Heart left ventricle (tissue), 16 donors: ENCODE results near the gene FAM163B. TPM values are rescaled to one million over a fixed set of nuclear protein-coding genes. Genes with fewer than 3 reads are reported as not detected.

ENCODE experiments used
- ATAC-seq, 4 donors: fragments of 200-7000 bp; cut with Tn5 transposase; one replicate each; pipeline ENCODE4 v1.9.1; 2020 to 2022; ENCODE audit warnings: moderate library complexity in 4 of 4, mild to moderate bottlenecking in 3 of 4, moderate number of reproducible peaks in 1 of 4
- DNase-seq, 5 donors: peaks; one replicate each; pipeline ENCODE4 v3.0.0-alpha.2; 2020
- H3K27ac ChIP-seq, 12 donors: fragments of 200-600 bp; sonication (generic) in 4 of 12; one replicate each; pipeline versions ENCODE4 v1.5.0 to v1.8.0; 2016 to 2022; ENCODE audit warnings: mild to moderate bottlenecking in 2 of 12
- H3K27me3 ChIP-seq, 9 donors: fragments of 200-600 bp; sonication (generic) in 2 of 9; one replicate each; pipeline versions ENCODE4 v1.5.1 to v1.8.0; 2016 to 2022; ENCODE audit warnings: mild to moderate bottlenecking in 3 of 9
- H3K36me3 ChIP-seq, 9 donors: fragments of 200-600 bp; sonication (generic) in 2 of 9; one replicate each; pipeline versions ENCODE4 v1.5.0 to v1.8.0; 2018 to 2022; ENCODE audit warnings: mild to moderate bottlenecking in 2 of 9
- H3K4me1 ChIP-seq, 12 donors: fragments of 200-600 bp; sonication (generic) in 4 of 12; one replicate each; pipeline versions ENCODE4 v1.5.0 to v1.8.0; 2016 to 2022; ENCODE audit warnings: mild to moderate bottlenecking in 3 of 12
- H3K4me3 ChIP-seq, 12 donors: fragments of 200-600 bp; sonication (generic) in 4 of 12; one replicate each; pipeline versions ENCODE4 v1.5.0 to v1.8.0; 2017 to 2022; ENCODE audit warnings: mild to moderate bottlenecking in 9 of 12, moderate library complexity in 4 of 12
- H3K9me3 ChIP-seq, 12 donors: fragments of 200-600 bp; sonication (generic) in 4 of 12; one replicate each; pipeline versions ENCODE4 v1.5.0 to v1.8.0; 2016 to 2022; ENCODE audit warnings: mild to moderate bottlenecking in 1 of 12
- POLR2A ChIP-seq, 2 donors: fragments of 450-650 bp; IDR thresholded peaks; one replicate each; pipeline ENCODE4 v1.6.1; 2017; ENCODE audit warnings: antibody characterized with exemption in 2 of 2, mild to moderate bottlenecking in 2 of 2, moderate library complexity in 2 of 2
- WGBS, 4 donors: extraction: QIAGEN DNeasy Blood & Tissue Kit in 2 of 4; methylation state at CpG; one replicate each; pipeline versions ENCODE4 v1.1.5 to v1.1.7; 2013 to 2018; 5-methylcytosine and 5-hydroxymethylcytosine counted together
- intact Hi-C, 10 donors: fragments of 100-400 bp; cut with DNase I; formaldehyde crosslinking; loops; one replicate each; pipeline versions ENCODE4 v1.11.1 to v1.14.2; 2022
- polyA plus RNA-seq, 2 donors: library from polyadenylated mRNA; stranded (reverse); fragments of 200-250 nt; gene quantifications; one replicate each; pipeline ENCODE4 v1.2.3, GENCODE V29; 2013
- total RNA-seq, 9 donors: library from RNA; depleted of rRNA in 2 of 9; stranded (reverse); fragments of >200 nt in 2 of 9; fragmentation: NEBNext Ultra II Directional in 3 of 9; extraction: Animal tissue kit (Norgen Biotek cat#: 25700) in 3 of 9; gene quantifications; one replicate each; pipeline versions ENCODE4 v1.1.0 to v1.2.4, GENCODE V29; 2016 to 2023
- TF ChIP-seq, protein P1 (sequence below), 12 donors: fragments of 200-600 bp; sonication (generic) in 4 of 12; IDR thresholded peaks; one replicate each; pipeline versions ENCODE4 v1.5.0 to v1.8.0; 2018 to 2022; ENCODE audit warnings: antibody characterized with exemption in 12 of 12, mild to moderate bottlenecking in 5 of 12
- donor health status: ischemic (EF 13 %, LVEDD 7.1; RV severe dilation, severe dysfunction).
- donor health status: healthy with polysubstance abuse.
- donor health status: DM: no; HTN: yes; CAD: no.
- donor health status: DM: no; HTN: no; CAD: no.
- donor health status: ischemic (EF 25% LVEDD 6.9; RV normal size, moderate dysfunction).
- donor health status: ischemic (EF 25% LVEDD 5.7; RV mildly dilated, moderate dysfunction).
- donor health status: healthy.
- donor health status: DM: yes; HTN: yes; CAD: no.
- donor health status: ischemic (EF 35%, LVEDD 5.7; RV mildly dilated, moderate dysfunction).
- donor health status: nonischemic (EF 11% LVEDD 7.7; RV severe dilation, severe dysfunction).
- donor health status: DM: yes; HTN: yes; CAD: no.
- donor health status: PGD.
- donor health status: ischemic (EF 29% LVEDD 5.4; RV normal size, mild dysfunction).
- donor health status: nonischemic (EF 23%, LVEDD 6.1; RV moderate dilation, normal function).

Gene FAM163B
- total and polyA plus RNA-seq, 11 donors = 0.08 TPM; not detected in 10

- Histone ChIP-seq H3K9me3 (no peaks in the 10 kb centered on the region), H3K4me1 (peaks cover 0 to 6% (median 0%) of the 10 kb centered on the region in 12 donors), H3K4me3 (no peak overlapping the region), H3K27ac (no peak overlapping the region), H3K27me3 (peaks cover 12 to 77% (median 30%) of the 10 kb centered on the region in 9 donors), H3K36me3 (no peaks in the 10 kb centered on the region)
- DNase-seq (no peak), ATAC-seq (no peak)
- 25 to 35% (median 29%) methylated on average over 5 of the region's 5 CpGs for WGBS, 4 donors
- intact Hi-C loops = loop anchor here in 1 of 10 donors (10.0 kb wide), 1 partner anchor 111 kb away; no protein-coding TSS in a partner anchor
- no peak for TF ChIP-seq POLR2A (IDR thresholded peaks at IDR 0.05)
- TF ChIP-seq, protein P1, sequence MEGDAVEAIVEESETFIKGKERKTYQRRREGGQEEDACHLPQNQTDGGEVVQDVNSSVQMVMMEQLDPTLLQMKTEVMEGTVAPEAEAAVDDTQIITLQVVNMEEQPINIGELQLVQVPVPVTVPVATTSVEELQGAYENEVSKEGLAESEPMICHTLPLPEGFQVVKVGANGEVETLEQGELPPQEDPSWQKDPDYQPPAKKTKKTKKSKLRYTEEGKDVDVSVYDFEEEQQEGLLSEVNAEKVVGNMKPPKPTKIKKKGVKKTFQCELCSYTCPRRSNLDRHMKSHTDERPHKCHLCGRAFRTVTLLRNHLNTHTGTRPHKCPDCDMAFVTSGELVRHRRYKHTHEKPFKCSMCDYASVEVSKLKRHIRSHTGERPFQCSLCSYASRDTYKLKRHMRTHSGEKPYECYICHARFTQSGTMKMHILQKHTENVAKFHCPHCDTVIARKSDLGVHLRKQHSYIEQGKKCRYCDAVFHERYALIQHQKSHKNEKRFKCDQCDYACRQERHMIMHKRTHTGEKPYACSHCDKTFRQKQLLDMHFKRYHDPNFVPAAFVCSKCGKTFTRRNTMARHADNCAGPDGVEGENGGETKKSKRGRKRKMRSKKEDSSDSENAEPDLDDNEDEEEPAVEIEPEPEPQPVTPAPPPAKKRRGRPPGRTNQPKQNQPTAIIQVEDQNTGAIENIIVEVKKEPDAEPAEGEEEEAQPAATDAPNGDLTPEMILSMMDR (IDR thresholded peaks at IDR 0.05) = no peak
Measured at GRCh38 chr9:133604214-133604613, 5.0 kb downstream of the FAM163B start.

GRCh38 chr9:133603135-133603927 is 5.9 kb downstream of the FAM163B start:
- no peak for ATAC-seq
- DNase-seq = no peak
- Histone ChIP-seq H3K4me3 (no peak overlapping the region), H3K4me1 (no peaks in the 10 kb centered on the region), H3K36me3 (no peaks in the 10 kb centered on the region), H3K9me3 (peaks cover 0 to 5% (median 0%) of the 10 kb centered on the region in 12 donors), H3K27me3 (peaks cover 6 to 71% (median 23%) of the 10 kb centered on the region in 9 donors), H3K27ac (no peak overlapping the region)
- intact Hi-C loops = loop anchor here in 1 of 10 donors (10.0 kb wide), 1 partner anchor 111 kb away; no protein-coding TSS in a partner anchor
- WGBS, 4 donors = 38 to 63% (median 51%) methylated on average over 13 to 14 of the region's 14 CpGs
- no peak for TF ChIP-seq POLR2A (IDR thresholded peaks at IDR 0.05)
- TF ChIP-seq, protein P1 (IDR thresholded peaks at IDR 0.05) = no peak

- H3K27me3 ChIP-seq = peaks cover 0 to 60% (median 13%) of the 10 kb centered on the region in 9 donors
- intact Hi-C loops = loop anchor here in 1 of 10 donors (10.0 kb wide), 1 partner anchor 113 kb away; no protein-coding TSS in a partner anchor
Measured at GRCh38 chr9:133602277-133602676, 6.9 kb downstream of the FAM163B start.

DNA sequence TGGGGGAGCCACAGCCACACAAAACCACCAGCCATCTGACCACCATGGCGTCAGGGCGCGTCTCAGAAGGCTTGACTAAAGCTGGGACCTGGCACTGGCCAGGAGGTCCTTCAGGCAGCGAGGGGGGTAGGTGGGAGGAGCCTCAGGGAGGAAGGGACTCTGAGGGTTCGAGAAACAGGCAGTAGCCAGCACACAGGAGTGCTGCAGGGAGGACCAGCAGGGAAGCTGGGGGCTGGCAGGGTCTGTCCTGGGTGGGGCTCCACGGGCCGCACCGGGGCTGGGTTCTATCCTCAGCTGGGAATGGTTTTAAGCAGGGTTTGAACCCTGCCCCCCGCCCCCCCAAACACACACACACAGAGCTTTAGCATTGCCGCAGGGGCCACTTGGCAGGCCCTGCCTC is 7.4 kb downstream of the FAM163B start:
- no peaks in the 10 kb centered on the region for H3K36me3 ChIP-seq
- ATAC-seq (no peak), DNase-seq (no peak)
- intact Hi-C loops = loop anchor here in 1 of 10 donors (10.0 kb wide), 1 partner anchor 113 kb away; no protein-coding TSS in a partner anchor
- H3K4me3 ChIP-seq = no peak overlapping the region
- TF ChIP-seq, protein P1 (IDR thresholded peaks at IDR 0.05) = no peak
- TF ChIP-seq POLR2A (IDR thresholded peaks at IDR 0.05) = no peak
- peaks cover 0 to 21% (median 15%) of the 10 kb centered on the region in 12 donors for H3K9me3 ChIP-seq
- H3K27ac ChIP-seq = no peak overlapping the region
- 80 to 84% (median 83%) methylated on average over 8 to 10 of the region's 10 CpGs for WGBS, 4 donors
- H3K4me1 ChIP-seq = no peaks in the 10 kb centered on the region
- H3K27me3 ChIP-seq = peaks cover 0 to 55% (median 13%) of the 10 kb centered on the region in 9 donors

More at GRCh38 chr9:133602277-133602676, 6.9 kb downstream of the FAM163B start:
- no peak overlapping the region for H3K4me3 ChIP-seq
- H3K4me1 ChIP-seq = no peaks in the 10 kb centered on the region
- H3K36me3 ChIP-seq = no peaks in the 10 kb centered on the region
- H3K27ac ChIP-seq = no peak overlapping the region
- TF ChIP-seq POLR2A (IDR thresholded peaks at IDR 0.05) = no peak
- TF ChIP-seq, protein P1 (IDR thresholded peaks at IDR 0.05) = no peak
- no peak for ATAC-seq
- no peak for DNase-seq
- H3K9me3 ChIP-seq = peaks cover 0 to 16% (median 10%) of the 10 kb centered on the region in 12 donors
- WGBS, 4 donors = 66 to 75% (median 67%) methylated on average over 10 of the region's 10 CpGs
